ENCODE results near the gene MRPL52.

The MRPL52 gene

DNA sequence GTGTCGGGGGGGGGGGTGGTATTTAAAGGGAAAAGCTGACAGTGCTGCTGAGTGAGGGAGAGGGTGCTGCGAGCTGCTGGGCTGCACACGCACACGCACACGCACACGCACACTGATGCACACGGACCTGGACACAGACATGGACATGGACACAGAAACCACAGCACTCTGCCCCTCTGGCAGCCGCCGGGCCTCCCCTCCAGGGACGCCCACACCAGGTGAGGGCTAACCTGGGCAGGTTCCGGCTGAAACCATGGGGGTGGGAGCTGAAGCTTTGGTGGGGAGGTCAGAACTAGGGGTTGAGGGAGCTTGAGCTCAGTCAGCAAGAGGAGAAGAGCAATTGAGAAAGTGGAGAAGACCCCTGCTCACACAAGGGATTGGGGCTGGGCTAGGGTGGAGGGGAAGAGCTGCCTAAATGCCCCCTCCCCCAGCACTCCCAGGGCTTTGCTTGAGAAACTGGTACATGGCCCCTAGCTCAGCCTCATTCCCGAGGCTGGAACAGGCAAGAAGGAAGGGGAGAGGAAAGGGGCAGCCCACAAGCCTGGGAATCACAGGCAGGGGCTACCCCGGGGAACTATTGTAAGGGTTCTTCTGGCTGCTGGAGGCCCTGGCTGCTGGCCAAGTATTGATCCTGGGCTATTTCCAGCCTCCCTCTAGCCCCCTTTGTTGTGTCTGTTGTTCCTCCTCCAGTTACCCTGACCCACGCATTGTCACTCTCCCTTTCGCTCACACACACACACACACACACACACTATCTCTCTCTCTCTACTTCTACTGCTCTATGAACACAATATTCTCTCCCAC is 53.7 kb downstream of the MRPL52 start, which contains the start of gene REM2:
REM2 (plus strand) TSS at position 50 of the 804 bp plus-strand sequence; CDS start at position 116, 66 bp downstream.
- no peak for DNase-seq (ENCODE audit: low read depth)

DNA sequence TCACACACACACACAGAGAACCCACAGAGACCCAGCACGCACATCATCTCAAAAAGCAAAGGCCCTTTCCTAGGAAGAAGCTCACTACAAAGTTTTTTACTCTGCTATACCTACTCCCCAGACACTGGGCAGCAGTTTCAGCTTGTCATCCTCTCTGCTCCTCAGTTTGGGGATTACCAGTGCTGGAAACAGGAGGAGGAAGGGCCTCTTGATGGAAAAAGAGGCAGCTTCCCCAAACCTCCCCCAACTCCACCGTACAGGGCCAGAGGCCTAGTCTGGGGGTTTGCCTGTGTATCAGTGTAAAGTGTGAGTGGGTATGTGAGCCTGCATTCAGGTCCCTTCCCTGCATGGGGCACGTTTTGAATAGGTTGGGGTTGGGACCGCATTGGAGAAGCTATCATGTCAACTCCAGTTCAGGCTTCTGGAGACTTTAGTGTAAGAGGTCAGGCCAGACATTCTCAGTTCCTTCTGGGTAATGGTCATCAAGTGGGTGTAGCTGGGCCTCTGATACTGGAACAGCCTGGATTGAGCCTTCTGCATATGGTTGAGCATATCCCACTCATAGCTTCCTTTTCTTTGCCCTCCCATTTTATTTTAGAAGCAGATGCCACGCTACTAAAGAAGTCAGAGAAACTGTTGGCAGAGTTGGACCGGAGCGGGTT is 54.5 kb downstream of the MRPL52 start:
- no peak for DNase-seq (ENCODE audit: low read depth)
